Measurements from ENCODE around the gene PAQR4. TPM values are rescaled to one million over a fixed set of nuclear protein-coding genes. Genes with fewer than 3 reads are reported as not detected.

The PAQR4 gene
- total and polyA plus RNA-seq, 2 donors (not counting 1 experiment from before 2014, with no cell fraction given): 1.5 to 3.0 TPM

- H3K27me3 ChIP-seq (ENCODE audit: control insufficient read depth, insufficient read depth, low read length): peaks cover 24% of the 10 kb centered on the region
- H3K79me2 ChIP-seq (ENCODE audit: control insufficient read depth, insufficient read depth, low read length): no peaks in the 10 kb centered on the region
- H4K20me1 ChIP-seq (ENCODE audit: control insufficient read depth, extremely low read depth, insufficient read depth, low read length): no peaks in the 10 kb centered on the region
- H3K4me2 ChIP-seq (ENCODE audit: extremely low read depth, insufficient read depth, low read length): no peak overlapping the region
- no peak for DNase-seq (ENCODE audit: low read depth in 2 of 2)
- no peak overlapping the region for H3K27ac ChIP-seq (ENCODE audit: insufficient read depth, low read length)
- no peaks in the 10 kb centered on the region for H3K36me3 ChIP-seq (ENCODE audit: control insufficient read depth, insufficient read depth, low read length)
- TF ChIP-seq CTCF (conservative IDR thresholded peaks at IDR 0.05 in 1 of 2, IDR thresholded peaks at IDR 0.05 in 1 of 2; ENCODE audit: low read depth in 1 of 2, low read length in 2 of 2) (no peak), EZH2 (IDR thresholded peaks at IDR 0.05; ENCODE audit: low read length, missing control alignments) (no peak)
- H2AFZ ChIP-seq (ENCODE audit: low read length): no peak overlapping the region
- H3K9ac ChIP-seq (ENCODE audit: insufficient read depth, low read length): no peak overlapping the region
- H3K4me1 ChIP-seq (ENCODE audit: control insufficient read depth, extremely low read depth, insufficient read depth, low read length): no peaks in the 10 kb centered on the region
- no peak overlapping the region for H3K4me3 ChIP-seq (replicated peaks in 1 of 4; ENCODE audit: control extremely low read depth in 1 of 4, insufficient read depth in 1 of 4, low read depth in 3 of 4, low read length in 4 of 4)
- H3K9me3 ChIP-seq (ENCODE audit: control insufficient read depth, insufficient read depth, low read depth, low read length): no peaks in the 10 kb centered on the region
Observed at GRCh38 chr16:3015865-3016521, 46.8 kb downstream of the PAQR4 start.

GRCh38 chr16:3017344-3017743, 48.2 kb downstream of the PAQR4 start:
- no peak for TF ChIP-seq CTCF (conservative IDR thresholded peaks at IDR 0.05 in 1 of 2, IDR thresholded peaks at IDR 0.05 in 1 of 2; ENCODE audit: low read depth in 1 of 2, low read length in 2 of 2)
- no peak for TF ChIP-seq EZH2 (IDR thresholded peaks at IDR 0.05; ENCODE audit: low read length, missing control alignments)
- H3K36me3 ChIP-seq (ENCODE audit: control insufficient read depth, insufficient read depth, low read length): peaks cover 6% of the 10 kb centered on the region
- no peaks in the 10 kb centered on the region for H3K4me1 ChIP-seq (ENCODE audit: control insufficient read depth, extremely low read depth, insufficient read depth, low read length)
- no peak overlapping the region for H2AFZ ChIP-seq (ENCODE audit: low read length)
- no peaks in the 10 kb centered on the region for H3K79me2 ChIP-seq (ENCODE audit: control insufficient read depth, insufficient read depth, low read length)
- peaks cover 15% of the 10 kb centered on the region for H3K27me3 ChIP-seq (ENCODE audit: control insufficient read depth, insufficient read depth, low read length)
- no peaks in the 10 kb centered on the region for H4K20me1 ChIP-seq (ENCODE audit: control insufficient read depth, extremely low read depth, insufficient read depth, low read length)
- no peaks in the 10 kb centered on the region for H3K9me3 ChIP-seq (ENCODE audit: control insufficient read depth, insufficient read depth, low read depth, low read length)
- no peak overlapping the region for H3K9ac ChIP-seq (ENCODE audit: insufficient read depth, low read length)
- DNase-seq (ENCODE audit: low read depth in 2 of 2): no peak
- H3K27ac ChIP-seq (ENCODE audit: insufficient read depth, low read length): no peak overlapping the region
- H3K4me2 ChIP-seq (ENCODE audit: extremely low read depth, insufficient read depth, low read length): no peak overlapping the region
- H3K4me3 ChIP-seq (replicated peaks in 1 of 4; ENCODE audit: control extremely low read depth in 1 of 4, insufficient read depth in 1 of 4, low read depth in 3 of 4, low read length in 4 of 4): no peak overlapping the region

- Histone ChIP-seq H2AFZ (ENCODE audit: low read length) (no peak within 1 kb of the TSS), H3K4me1 (ENCODE audit: control insufficient read depth, extremely low read depth, insufficient read depth, low read length) (peaks cover 6% of the 10 kb centered on the region), H3K27ac (ENCODE audit: insufficient read depth, low read length) (no peak within 1 kb of the TSS), H3K4me3 (replicated peaks in 1 of 4; ENCODE audit: control extremely low read depth in 1 of 4, insufficient read depth in 1 of 4, low read depth in 3 of 4, low read length in 4 of 4) (no peak within 1 kb of the TSS), H3K9ac (ENCODE audit: insufficient read depth, low read length) (no peak within 1 kb of the TSS), H3K4me2 (ENCODE audit: extremely low read depth, insufficient read depth, low read length) (no peak within 1 kb of the TSS), H3K27me3 (ENCODE audit: control insufficient read depth, insufficient read depth, low read length) (peaks cover 11% of the 10 kb centered on the region), H3K36me3 (ENCODE audit: control insufficient read depth, insufficient read depth, low read length) (peaks cover 11% of the 10 kb centered on the region), H3K9me3 (ENCODE audit: control insufficient read depth, insufficient read depth, low read depth, low read length) (no peaks in the 10 kb centered on the region), H4K20me1 (ENCODE audit: control insufficient read depth, extremely low read depth, insufficient read depth, low read length) (no peaks in the 10 kb centered on the region), H3K79me2 (ENCODE audit: control insufficient read depth, insufficient read depth, low read length) (peaks cover 2% of the 10 kb centered on the region)
- no peak for DNase-seq (ENCODE audit: low read depth in 2 of 2)
- TF ChIP-seq EZH2 (IDR thresholded peaks at IDR 0.05; ENCODE audit: low read length, missing control alignments): no peak
- TF ChIP-seq CTCF (conservative IDR thresholded peaks at IDR 0.05 in 1 of 2, IDR thresholded peaks at IDR 0.05 in 1 of 2; ENCODE audit: low read depth in 1 of 2, low read length in 2 of 2): peak; percentile 7 to 23
Observed at GRCh38 chr16:3017794-3018506, 48.8 kb downstream of the PAQR4 start, which contains the start of gene CLDN6. Gene CLDN6 (minus strand): TSS chr16:3018183. CDS start chr16:3016021, 2,162 bp downstream.
